HG03039 (cell line): ENCODE data around the gene BMPR1A.

Source experiments
- ATAC-seq: cut with Tn5 transposase; IDR thresholded peaks from one replicate; pipeline ENCODE4 v1.9.1; 2021; ENCODE audit warnings: mild to moderate bottlenecking, moderate library complexity; ENCODE audit not compliant: unreplicated experiment

Gene BMPR1A

GRCh38 chr10:86981716-86982115, 225.3 kb downstream of the BMPR1A start:
- ATAC-seq, result no peak
